ENCODE measurements around the gene RAP1GAP. TPM values are rescaled to one million over a fixed set of nuclear protein-coding genes. Genes with fewer than 3 reads are reported as not detected.
A peak's percentile ranks its signal among the peaks of the same experiment; 100 is the strongest.

The RAP1GAP gene
- total and polyA plus RNA-seq, 9 of the 15 experiments (the other 6 are each of a cell fraction or from before 2014, with no cell fraction given), result 0.29 to 30.2 (median 19.2) TPM

- TF ChIP-seq ZNF707 (CRISPR knock-in tag; conservative IDR thresholded peaks at IDR 0.05), result no peak
- no peak for TF ChIP-seq ZKSCAN3 (CRISPR knock-in tag; IDR thresholded peaks at IDR 0.05)
- TF ChIP-seq STAG1 (CRISPR knock-in tag; IDR thresholded peaks at IDR 0.05; ENCODE audit: borderline replicate concordance), result peak; percentile 15; the same call in 1 of the 2 replicates
- peak; percentile 44 for TF ChIP-seq HMGN3 (IDR thresholded peaks at IDR 0.05; ENCODE audit: borderline replicate concordance, extremely low read depth, insufficient read length, low read depth, low read length)
- TF ChIP-seq, protein P1, sequence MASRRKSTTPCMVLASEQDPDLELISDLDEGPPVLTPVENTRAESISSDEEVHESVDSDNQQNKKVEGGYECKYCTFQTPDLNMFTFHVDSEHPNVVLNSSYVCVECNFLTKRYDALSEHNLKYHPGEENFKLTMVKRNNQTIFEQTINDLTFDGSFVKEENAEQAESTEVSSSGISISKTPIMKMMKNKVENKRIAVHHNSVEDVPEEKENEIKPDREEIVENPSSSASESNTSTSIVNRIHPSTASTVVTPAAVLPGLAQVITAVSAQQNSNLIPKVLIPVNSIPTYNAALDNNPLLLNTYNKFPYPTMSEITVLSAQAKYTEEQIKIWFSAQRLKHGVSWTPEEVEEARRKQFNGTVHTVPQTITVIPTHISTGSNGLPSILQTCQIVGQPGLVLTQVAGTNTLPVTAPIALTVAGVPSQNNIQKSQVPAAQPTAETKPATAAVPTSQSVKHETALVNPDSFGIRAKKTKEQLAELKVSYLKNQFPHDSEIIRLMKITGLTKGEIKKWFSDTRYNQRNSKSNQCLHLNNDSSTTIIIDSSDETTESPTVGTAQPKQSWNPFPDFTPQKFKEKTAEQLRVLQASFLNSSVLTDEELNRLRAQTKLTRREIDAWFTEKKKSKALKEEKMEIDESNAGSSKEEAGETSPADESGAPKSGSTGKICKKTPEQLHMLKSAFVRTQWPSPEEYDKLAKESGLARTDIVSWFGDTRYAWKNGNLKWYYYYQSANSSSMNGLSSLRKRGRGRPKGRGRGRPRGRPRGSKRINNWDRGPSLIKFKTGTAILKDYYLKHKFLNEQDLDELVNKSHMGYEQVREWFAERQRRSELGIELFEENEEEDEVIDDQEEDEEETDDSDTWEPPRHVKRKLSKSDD (conservative IDR thresholded peaks at IDR 0.05; ENCODE audit: low read length), result no peak
- no peak for TF ChIP-seq ZNF609 (CRISPR knock-in tag; IDR thresholded peaks at IDR 0.05; ENCODE audit: borderline replicate concordance)
- no peak for TF ChIP-seq FOS (IDR thresholded peaks at IDR 0.05; ENCODE audit: extremely low read depth, insufficient read length)
- TF ChIP-seq MEIS2 (IDR thresholded peaks at IDR 0.05; ENCODE audit: partially characterized antibody), result no peak
- 0 out of 2 replicates have a peak, but pooled peaks have one; percentile 20 for TF ChIP-seq HMBOX1 (IDR thresholded peaks at IDR 0.05)
- TF ChIP-seq GABPB1 (CRISPR knock-in tag; IDR thresholded peaks at IDR 0.05), result 0 out of 2 replicates have a peak, but pooled peaks have one; percentile 8
- no peak for TF ChIP-seq RUNX1 (IDR thresholded peaks at IDR 0.05; ENCODE audit: low read depth)
- TF ChIP-seq ATF1 (CRISPR knock-in tag; IDR thresholded peaks at IDR 0.05), result no peak
- TF ChIP-seq ATF1 (tag; IDR thresholded peaks at IDR 0.05), result no peak
- TF ChIP-seq JUND (IDR thresholded peaks at IDR 0.05; ENCODE audit: borderline replicate concordance, low read depth, low read length), result no peak
- 0 out of 3 replicates have a peak, but pooled peaks have one; percentile 4 for TF ChIP-seq JUND (tag; IDR thresholded peaks at IDR 0.05; ENCODE audit: borderline replicate concordance, low read depth, low read length)
- TF ChIP-seq PHB (CRISPR knock-in tag; IDR thresholded peaks at IDR 0.05), result no peak
Observed at GRCh38 chr1:21672478-21673276, 3.5 kb upstream of the RAP1GAP start (continued).

All from K562 (cell line).